Fibroblast of skin of scalp (primary cell): ENCODE results near the gene LOXL1.

ENCODE experiments used
- DNase-seq: peaks from one replicate; pipeline ENCODE4 v3.0.0-alpha.2; 2013

The LOXL1 gene

GRCh38 chr15:73981761-73982221 lies 55.5 kb downstream of the LOXL1 start:
- DNase-seq: no peak

DNA sequence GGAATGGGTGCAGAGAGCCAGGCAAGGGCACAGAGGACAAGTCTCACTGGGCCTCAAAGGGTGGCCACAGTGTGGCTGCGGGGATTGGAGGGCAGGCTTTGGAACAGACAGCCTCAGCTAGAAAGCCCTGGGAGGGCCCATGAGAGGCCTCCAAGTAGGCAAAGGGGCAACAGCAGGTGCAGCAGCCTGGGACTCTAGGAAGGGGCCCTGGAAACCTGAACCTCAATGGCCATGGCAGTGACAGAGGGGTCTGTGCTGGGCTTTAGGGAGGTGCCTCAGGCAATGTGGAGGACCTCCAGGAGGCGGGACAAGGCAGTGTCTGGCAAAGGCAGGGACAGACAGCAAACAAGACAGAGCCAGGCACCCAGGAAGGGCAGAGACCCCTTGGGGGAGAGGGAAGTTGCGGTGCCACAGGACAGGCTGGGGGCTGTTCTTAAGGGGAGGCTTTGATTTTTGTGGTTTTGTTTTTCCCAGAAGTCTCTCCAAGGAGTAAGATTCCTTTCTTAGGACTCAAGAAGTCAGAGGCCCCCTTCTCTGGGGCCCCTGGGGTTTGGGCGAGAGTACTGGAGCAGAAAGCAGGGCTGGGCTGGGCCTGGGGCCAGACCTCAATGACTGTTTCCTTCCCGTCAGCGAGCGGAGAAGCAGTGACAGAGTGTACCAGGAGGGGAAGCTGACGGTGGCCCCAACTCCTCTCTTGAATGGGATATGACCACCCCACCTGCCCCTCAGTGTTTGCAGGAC lies 56.1 kb downstream of the LOXL1 start:
- DNase-seq: peak; percentile 99

- peak; percentile 87 for DNase-seq
Observed at GRCh38 chr15:73983211-73983727, 57.0 kb downstream of the LOXL1 start.

DNA sequence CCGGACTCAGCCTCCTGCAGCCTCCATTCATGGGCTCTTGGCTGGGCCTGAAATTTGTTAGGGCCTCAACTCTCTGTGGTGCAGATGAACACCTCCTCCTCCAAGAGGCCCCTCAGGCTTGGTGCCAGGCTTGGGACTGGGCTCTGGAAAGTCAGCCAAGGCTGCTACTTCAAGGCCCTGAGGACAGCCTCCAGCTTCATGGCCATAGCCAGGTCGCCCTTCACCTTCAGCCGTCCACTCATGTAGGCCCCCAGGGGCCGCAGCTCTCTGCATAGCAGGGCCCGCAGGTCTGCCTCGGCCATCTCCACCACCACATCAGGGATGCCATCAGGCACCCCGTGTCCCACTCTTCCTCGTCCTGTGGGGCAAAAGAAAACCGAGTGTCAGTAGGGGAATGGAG lies 57.5 kb downstream of the LOXL1 start:
- no peak for DNase-seq

GRCh38 chr15:73984208-73984979 lies 58.1 kb downstream of the LOXL1 start:
- DNase-seq: no peak

- no peak for DNase-seq
Observed at GRCh38 chr15:73985101-73985873, 59.0 kb downstream of the LOXL1 start.

DNA sequence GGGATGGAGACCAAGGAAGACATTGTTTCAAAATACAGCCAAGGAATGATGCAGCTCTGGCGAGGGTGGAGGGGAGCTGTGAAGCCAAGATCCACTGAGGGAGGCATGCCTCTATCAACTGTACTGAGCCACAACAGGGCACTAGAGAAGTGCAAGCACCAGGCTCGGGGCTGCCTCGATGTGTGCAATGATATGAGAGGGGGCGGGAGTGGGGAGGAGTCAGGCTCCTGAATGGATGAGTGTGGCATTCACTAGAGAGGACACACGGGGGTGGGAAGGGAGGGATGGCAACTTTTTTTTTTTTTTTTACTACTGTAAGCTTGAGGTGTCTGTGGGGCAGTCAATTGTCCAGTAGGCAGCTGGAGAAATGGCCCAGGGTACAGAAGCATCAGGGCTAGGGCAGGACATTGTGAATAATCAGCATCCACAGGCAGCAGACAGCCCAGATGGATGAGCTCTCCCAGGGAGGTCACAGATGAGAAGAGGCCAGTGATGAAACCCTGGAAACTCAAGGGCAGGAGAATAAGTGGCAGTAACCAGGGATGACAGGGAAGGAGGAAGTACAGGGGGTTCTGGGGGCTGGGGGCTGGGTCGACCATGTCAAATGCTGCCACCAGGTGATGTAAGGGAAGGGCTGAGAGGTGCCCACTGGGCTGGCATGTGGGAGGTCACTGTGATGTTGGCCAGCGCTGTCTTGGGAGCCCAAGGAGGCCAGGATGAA lies 60.0 kb downstream of the LOXL1 start:
- no peak for DNase-seq

DNA sequence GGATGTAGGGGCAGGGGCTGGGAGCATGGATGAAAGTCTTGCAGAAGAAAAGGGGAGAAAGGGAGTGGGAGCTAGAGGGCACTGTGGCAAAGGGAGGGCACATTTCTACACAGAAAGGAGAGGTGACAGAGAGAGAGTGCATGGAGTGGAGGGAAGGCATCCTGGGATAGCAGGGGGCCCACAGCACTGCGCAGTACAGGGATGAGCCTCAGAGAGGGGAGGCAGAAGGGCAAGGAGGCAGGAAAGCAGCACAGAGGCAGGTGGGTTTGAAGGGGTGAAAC lies 60.5 kb downstream of the LOXL1 start:
- DNase-seq: no peak

DNA sequence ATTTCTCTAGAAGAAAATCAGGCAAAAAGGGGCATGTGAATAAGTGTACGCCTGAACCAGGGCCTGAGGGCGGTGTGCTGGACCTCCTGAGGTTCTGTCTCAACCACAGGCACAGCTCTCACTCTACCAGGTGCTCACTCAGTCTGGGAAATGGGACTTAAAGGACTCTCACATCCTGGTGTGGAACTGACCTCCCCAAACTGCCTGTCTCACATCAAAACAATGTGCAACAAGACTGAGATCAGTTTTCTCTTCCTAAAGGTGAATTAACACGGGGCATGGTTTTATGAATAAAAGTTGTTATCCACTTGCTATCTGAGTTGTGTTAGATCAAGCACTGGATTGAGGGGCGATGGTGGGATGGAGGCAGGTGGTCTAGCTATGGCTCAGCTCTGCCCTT lies 61.0 kb downstream of the LOXL1 start:
- no peak for DNase-seq

GRCh38 chr15:73987681-73988444 lies 61.6 kb downstream of the LOXL1 start:
- DNase-seq: no peak

GRCh38 chr15:73988445-73988969 lies 62.2 kb downstream of the LOXL1 start:
- no peak for DNase-seq

DNA sequence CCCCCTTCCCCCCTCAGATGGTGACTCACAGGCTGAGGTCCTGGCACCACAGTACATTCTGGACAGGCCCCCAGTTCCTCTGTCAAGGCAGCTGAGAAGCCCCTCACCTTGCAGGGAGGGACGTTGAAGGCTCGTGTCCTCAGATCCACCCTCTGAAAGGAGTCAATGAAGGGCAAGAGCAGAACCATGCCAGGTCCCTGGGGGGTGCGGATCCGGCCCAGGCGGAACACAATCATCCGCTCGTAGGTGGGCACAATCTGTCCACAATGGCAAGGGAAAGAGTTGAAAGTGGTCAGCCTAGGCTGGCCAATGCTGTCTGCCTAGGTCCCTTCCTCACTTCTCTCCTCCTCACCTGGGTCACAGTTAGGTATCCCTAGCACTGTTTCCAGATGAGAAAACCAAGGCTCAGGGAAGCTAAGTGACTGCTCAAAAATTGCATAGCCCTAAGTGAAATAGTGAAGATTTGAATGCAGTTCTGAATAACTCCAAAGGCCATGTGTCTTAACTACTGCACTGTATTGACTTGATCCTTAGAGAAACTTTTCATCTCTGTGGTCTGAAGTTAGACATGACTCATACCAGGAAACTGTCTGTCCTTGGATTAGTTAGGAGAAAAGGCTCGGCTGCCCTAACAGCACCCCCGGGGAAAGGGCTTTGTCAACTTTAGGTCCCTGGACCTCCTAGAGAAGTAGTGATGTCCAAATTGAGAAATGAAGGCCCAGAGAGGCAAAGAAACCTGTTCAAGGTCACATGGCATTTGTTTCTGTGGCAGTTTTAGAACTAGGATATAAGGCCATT lies 62.9 kb downstream of the LOXL1 start:
- peak; percentile 84 for DNase-seq

GRCh38 chr15:73990250-73991005 lies 64.2 kb downstream of the LOXL1 start:
- no peak for DNase-seq

GRCh38 chr15:73991260-73991659 lies 65.0 kb downstream of the LOXL1 start:
- DNase-seq: peak; percentile 51

DNA sequence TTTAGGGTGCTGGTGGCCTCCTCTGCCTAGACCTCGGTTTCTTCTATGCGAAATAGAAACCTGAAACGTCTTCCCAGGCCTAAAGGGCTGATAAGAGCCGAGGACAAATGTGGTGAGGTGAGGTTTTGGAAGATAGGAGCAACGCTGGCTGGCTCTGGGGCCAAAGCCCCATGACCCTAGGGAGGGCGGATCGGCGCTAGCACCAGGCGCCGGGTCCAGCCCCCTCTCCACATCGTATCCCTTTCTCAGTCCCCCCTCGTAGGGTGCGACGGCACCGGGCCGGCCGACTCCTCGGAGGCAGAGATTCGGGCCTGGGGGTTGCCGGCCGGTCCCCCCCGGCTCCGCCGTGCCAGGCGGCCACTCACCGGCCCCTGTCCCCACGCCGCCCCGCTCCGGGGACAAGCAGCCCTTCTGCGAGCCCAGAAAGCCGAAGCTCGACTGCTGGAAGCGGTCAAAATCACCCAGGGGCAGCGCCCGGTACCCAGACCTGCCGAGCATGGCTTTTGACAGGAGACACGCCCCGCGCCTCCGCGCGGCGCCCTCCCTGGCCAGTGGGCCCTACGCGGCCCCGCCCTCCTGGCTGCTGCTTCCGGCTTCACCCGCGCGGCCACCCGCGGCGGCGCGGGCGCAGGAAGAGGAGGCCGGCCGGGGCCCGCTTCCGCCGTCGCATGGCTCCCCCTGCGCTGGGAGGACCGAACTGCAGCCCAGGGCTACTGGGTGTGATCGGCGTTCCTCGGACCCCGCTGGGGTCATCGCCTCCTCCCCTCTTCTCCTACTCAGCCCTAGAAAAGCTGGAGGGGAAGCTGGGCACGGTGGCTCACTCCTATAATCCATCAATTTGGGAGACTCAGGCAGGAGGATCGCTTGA lies 65.7 kb downstream of the LOXL1 start, which contains the start of gene STOML1:
Gene STOML1, minus strand, starts transcription at position 570 of the 868 bp plus-strand sequence. Its CDS starts 72 bp downstream, at position 498.
- DNase-seq: peak; percentile 96

GRCh38 chr15:73992594-73992898 lies 66.3 kb downstream of the LOXL1 start:
- DNase-seq: no peak

GRCh38 chr15:73993211-73993994 lies 67.1 kb downstream of the LOXL1 start:
- DNase-seq: no peak

DNA sequence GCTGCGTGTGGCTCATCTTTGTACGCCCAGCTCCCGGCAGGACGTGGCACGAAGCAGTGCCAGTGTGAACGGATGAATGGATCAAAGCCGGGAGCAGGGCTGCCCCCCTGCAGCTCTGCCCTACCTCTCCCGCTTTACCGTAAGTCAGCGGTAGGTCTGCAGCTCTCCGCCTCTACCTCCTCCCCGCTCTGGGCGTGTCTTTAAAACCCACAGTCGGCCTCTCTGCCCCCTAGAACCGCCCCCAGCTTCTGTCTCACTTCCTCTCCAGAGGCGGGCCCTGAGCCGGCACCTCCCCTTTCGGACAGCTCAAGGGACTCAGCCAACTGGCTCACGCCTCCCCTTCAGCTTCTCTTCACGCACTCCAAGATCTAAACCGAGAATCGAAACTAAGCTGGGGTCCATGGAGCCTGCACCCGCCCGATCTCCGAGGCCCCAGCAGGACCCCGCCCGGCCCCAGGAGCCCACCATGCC lies 68.2 kb downstream of the LOXL1 start, which contains the start of gene PML:
Gene PML, plus strand, starts transcription at position 304 of the 471 bp plus-strand sequence. Its CDS starts 97 bp downstream, at position 401.
- peak; percentile 95 for DNase-seq
